ENCODE data around the gene S100A13.

GRCh38 chr1:153612755-153613331 lies 14.5 kb downstream of the S100A13 start, which contains the start of gene S100A16:
- TF ChIP-seq CTCF (IDR thresholded peaks at IDR 0.05; ENCODE audit: borderline replicate concordance, extremely low read depth, low read length, poor library complexity, severe bottlenecking) (no peak), EZH2 (IDR thresholded peaks at IDR 0.05; ENCODE audit: borderline replicate concordance, low read depth, low read length, severe bottlenecking) (no peak)
